Right lobe of liver (tissue), 4 donors: ENCODE measurements around the gene ACTBL2.

ENCODE experiments used
- POLR2A ChIP-seq: fragments of 450-650 bp; IDR thresholded peaks from one replicate; pipeline ENCODE4 v1.6.1; 2017; ENCODE audit warnings: antibody characterized with exemption, mild to moderate bottlenecking
- TF ChIP-seq, protein P1 (sequence below), 4 donors: fragments of 200-600 bp in 3 of 4; fragments of 450-650 bp in 1 of 4; IDR thresholded peaks; one replicate each; pipeline versions ENCODE4 v1.5.1 to v1.8.0; 2016 to 2022; ENCODE audit warnings: antibody characterized with exemption in 4 of 4, mild to moderate bottlenecking in 2 of 4
- donor health status: DM: no; HTN: no; CAD: no.
- donor health status: DM: no; HTN: no; CAD: no.
- donor health status: DM: no; HTN: yes; CAD: no.

GRCh38 chr5:57432876-57433275, 49.7 kb downstream of the ACTBL2 start:
- TF ChIP-seq, protein P1, sequence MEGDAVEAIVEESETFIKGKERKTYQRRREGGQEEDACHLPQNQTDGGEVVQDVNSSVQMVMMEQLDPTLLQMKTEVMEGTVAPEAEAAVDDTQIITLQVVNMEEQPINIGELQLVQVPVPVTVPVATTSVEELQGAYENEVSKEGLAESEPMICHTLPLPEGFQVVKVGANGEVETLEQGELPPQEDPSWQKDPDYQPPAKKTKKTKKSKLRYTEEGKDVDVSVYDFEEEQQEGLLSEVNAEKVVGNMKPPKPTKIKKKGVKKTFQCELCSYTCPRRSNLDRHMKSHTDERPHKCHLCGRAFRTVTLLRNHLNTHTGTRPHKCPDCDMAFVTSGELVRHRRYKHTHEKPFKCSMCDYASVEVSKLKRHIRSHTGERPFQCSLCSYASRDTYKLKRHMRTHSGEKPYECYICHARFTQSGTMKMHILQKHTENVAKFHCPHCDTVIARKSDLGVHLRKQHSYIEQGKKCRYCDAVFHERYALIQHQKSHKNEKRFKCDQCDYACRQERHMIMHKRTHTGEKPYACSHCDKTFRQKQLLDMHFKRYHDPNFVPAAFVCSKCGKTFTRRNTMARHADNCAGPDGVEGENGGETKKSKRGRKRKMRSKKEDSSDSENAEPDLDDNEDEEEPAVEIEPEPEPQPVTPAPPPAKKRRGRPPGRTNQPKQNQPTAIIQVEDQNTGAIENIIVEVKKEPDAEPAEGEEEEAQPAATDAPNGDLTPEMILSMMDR (IDR thresholded peaks at IDR 0.05) = peak; percentile 42 to 63 (median 60)
- no peak for TF ChIP-seq POLR2A
